ENCODE data around the gene TSPAN8. TPM values are rescaled to one million over a fixed set of nuclear protein-coding genes. Genes with fewer than 3 reads are reported as not detected.
"Not testable (repeated sequence)": the region's sequence is repeated elsewhere in the genome, so short reads cannot be mapped to it uniquely, and the experiment has no call there.

The TSPAN8 gene
- 0.18 and 0.33 TPM in 2 replicates for total RNA-seq

DNA sequence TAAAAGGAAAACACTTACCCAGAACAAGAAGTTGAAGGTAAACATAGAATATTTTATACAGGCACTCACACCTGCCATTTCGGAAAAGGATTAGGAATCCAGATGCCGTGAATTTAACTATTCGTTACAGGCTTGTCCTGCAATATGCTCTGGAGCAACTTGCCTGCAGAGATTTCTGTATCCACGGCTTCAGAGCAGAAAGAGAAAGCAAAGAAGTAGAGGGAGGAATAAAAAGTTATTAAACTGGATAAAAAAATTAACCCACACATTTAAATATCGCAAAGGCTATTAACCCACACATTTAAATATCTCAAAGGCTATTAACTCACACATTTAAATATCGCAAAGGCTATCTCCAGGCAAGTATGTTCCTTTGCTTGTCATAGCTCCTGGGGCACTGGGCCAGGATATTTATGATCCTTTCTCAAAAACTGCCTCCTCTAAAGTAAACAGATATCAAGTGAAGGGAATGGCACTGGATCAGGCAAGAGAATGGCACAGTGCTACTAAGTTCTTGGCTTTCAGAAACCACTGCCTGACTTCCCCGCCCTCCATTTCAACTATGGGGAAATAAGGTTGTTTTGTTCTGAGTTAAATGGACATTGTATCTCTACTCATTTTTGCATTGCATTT, at the start of gene TSPAN8:
TSPAN8 (minus strand) TSS at position 399 of the 633 bp plus-strand sequence; CDS start at position 78, 321 bp downstream.
- no peak for DNase-seq (ENCODE audit: low read depth, low spot score)

- DNase-seq (ENCODE audit: low read depth, low spot score) = no peak
Observed at GRCh38 chr12:71201136-71201679, 43.4 kb upstream of the TSPAN8 start.

GRCh38 chr12:71200706-71201105, 42.9 kb upstream of the TSPAN8 start:
- DNase-seq (ENCODE audit: low read depth, low spot score) = no peak

DNA sequence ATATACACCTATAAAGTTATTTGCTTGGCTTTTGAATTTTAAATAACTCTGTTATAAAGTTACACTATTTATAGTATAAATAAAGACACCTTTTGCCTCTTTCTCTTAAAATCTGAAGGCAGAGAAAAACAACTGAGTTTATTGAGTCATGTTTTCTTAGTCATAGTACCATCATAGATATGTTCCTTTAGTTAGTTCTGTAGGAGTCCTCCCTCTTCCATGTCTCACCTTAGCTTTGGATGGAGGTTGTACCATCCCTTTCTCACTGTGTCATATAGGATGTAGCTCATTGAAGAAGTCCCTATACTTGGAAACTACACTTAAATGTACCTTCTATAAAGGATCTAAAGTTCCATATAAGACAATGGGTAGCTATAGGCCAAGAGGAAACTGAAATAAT, 39.7 kb upstream of the TSPAN8 start:
- DNase-seq (ENCODE audit: low read depth, low spot score) = no peak

GRCh38 chr12:71195338-71195896, 37.6 kb upstream of the TSPAN8 start:
- no peak for DNase-seq (ENCODE audit: low read depth, low spot score)

DNA sequence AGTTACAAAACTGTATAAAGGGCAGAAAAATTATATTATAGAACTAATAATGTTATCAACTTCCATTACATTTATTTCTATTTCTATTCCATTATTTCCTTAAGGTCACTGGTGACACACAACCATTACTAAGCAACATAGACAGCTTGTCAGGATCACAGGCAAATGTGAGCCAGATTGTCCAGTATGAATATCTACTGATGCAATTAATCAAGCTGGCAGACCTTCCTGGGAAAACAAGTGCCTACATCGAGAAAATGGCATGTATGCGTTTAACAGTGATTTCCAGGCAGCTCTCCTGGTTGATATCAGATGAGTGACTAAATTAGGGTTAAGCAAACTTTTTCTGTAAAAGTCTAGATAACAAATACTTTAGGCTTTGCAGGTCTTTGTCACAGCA, 36.9 kb upstream of the TSPAN8 start:
- DNase-seq (ENCODE audit: low read depth, low spot score) = no peak

DNA sequence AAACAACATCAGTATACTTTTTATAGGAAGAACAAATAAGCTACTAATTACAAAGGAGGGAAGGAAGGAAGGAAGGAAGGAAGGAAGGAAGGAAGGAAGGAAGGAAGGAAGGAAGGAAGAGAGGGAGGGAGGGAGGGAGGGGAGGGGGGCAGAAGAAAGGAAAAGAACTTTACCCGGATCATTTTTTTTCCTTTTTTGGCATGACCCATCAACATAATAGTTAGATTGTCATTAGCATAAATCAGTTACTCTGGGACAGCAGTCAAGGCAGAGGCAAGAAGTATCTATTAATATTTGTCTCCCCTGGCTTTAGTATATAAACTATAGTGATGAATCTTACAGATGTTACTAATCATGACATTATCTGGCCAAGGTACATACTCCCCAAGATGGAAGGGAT, 35.2 kb upstream of the TSPAN8 start:
- no peak for DNase-seq (ENCODE audit: low read depth, low spot score)

GRCh38 chr12:71191509-71192196, 33.9 kb upstream of the TSPAN8 start:
- DNase-seq (ENCODE audit: low read depth, low spot score) = no peak

GRCh38 chr12:71190822-71191221, 33.0 kb upstream of the TSPAN8 start:
- DNase-seq (ENCODE audit: low read depth, low spot score) = no peak

DNA sequence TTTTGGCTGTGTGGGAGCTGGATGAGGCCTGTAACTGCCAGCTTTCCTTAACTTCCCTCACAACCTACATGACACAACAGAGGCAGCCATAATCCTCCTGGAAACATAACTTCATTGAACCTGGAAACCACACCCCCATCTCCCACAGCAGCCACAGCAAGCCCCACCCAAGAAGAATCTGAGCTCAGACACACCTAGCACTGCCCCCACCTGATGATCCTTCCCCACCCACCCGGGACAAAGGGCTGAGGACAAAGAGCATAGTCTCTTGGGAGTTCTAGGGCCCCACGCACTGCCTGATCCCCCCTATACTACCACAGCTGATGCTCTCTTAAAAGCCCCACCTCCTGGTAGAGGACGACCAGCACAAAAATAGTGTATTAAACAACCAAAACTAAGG, 29.6 kb upstream of the TSPAN8 start:
- DNase-seq (ENCODE audit: low read depth, low spot score) = no peak

- no peak for DNase-seq (ENCODE audit: low read depth, low spot score)
Observed at GRCh38 chr12:71186571-71187288, 28.9 kb upstream of the TSPAN8 start.

DNA sequence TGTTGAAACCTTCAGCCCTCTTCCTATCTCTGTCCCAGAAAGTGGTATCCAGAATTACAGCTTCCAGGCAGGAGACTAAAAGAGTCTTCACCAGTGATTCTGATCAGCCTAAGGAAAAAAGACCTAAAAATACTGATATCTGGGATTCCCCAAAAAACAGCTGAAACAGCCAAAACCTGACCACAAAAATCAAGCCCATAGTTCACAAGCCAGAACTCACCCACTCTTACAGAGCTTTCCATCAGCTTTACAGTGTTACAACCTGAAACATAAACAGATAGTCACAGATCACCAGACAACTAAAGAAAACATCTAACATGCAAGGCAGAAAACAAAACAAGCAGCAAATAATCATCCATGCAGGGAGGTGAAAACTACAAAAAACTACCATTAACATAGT, 26.0 kb upstream of the TSPAN8 start:
- DNase-seq (ENCODE audit: low read depth, low spot score) = no peak

DNA sequence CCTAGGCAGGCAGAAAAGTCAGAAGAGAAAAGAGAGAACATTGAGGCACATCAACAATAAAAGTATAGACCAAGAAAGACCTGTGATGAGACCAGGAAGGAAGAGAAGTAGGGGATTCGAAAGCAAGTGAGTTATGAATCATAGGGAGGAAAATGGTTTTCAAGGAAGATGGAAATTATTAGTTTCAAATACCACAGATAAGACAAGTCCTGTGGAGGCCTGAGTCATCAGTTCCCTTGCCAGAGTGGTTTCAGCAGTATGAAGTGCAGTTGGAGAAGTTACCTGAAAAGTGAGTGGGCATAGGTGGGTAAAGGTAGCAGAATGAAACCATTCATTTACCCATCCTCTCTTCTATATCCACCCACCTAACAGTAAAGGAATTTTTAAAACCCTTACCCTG, 25.2 kb upstream of the TSPAN8 start:
- DNase-seq (ENCODE audit: low read depth, low spot score) = peak; percentile 3

- DNase-seq (ENCODE audit: low read depth, low spot score) = no peak
Observed at GRCh38 chr12:71178162-71178561, 20.4 kb upstream of the TSPAN8 start.

DNA sequence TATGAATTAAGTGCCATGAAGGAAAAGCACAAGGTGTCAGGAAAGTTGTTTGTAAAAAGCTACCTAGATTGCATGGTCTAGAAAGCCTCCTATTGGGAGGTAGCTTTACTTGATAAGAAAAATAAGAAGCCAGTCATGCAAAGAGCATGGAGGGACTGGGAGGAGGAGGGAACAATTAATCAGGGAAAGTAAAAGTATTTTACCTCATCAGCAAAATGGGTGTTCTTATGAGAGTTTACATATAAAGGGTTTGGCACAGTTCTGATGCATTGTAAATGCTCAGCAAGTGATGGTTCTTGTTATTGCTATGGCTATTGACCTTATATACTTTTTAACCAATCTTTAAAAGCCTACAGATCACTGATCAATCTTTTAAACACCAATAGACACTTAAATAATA, 17.0 kb upstream of the TSPAN8 start:
- no peak for DNase-seq (ENCODE audit: low read depth, low spot score)

DNA sequence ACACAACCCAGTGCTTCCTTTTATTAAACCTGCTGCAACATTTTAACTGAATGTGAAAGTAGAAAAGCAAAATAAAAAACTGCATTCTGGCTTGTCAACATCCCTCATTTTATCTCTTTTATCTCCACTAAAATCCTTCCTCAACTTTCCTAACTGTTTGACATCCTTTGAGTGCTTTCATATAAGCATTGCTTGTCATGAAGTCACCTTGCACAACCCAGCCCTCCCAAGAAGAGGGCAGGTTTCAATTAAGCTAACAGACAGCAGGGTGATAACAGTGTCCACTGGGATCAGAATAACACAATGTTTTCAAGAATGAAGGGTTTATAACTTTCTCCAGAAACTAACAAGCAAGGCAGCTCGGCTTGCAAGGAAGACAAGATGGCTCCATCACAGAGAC, 16.3 kb upstream of the TSPAN8 start:
- DNase-seq (ENCODE audit: low read depth, low spot score) = no peak

- DNase-seq (ENCODE audit: low read depth, low spot score) = no peak
Observed at GRCh38 chr12:71170456-71170855, 12.7 kb upstream of the TSPAN8 start.

- DNase-seq (ENCODE audit: low read depth, low spot score) = no peak
Observed at GRCh38 chr12:71169286-71169685, 11.5 kb upstream of the TSPAN8 start.

- no peak for DNase-seq (ENCODE audit: low read depth, low spot score)
Observed at GRCh38 chr12:71166862-71167496, 9.2 kb upstream of the TSPAN8 start.

DNA sequence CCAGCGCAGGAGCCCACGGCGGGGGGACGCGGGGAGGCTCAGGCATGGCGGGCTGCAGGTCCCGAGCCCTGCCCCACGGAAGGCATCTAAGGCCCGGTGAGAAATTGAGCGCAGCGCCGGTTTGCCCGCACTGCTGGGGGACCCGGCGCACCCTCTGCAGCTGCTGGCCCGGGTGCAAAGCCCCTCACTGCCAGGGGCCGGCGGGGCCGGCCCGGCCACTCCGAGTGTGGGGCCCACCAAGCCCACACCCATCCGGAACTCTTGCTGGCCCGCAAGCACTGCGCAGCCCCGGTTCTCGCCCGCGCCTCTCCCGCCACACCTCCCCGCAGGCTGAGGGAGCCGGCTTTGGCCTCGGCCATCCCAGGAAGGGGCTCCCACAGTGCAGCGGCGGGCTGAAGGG, 8.5 kb upstream of the TSPAN8 start:
- DNase-seq (ENCODE audit: low read depth, low spot score) = no peak

- not testable (repeated sequence) for DNase-seq (ENCODE audit: low read depth, low spot score)
Observed at GRCh38 chr12:71165780-71166179, 8.0 kb upstream of the TSPAN8 start.

Measured in pulmonary artery endothelial cell (primary cell).